HepG2 (cell line): ENCODE measurements around the gene GPN2. TPM values are rescaled to one million over a fixed set of nuclear protein-coding genes. Genes with fewer than 3 reads are reported as not detected.

Experiments used
- ATF1 ChIP-seq: IDR thresholded peaks from 2 replicates; pipeline ENCODE4 v1.6.1; 2016; ENCODE audit warnings: mild to moderate bottlenecking, control low read depth
- CC2D1A ChIP-seq: sonication (generic); formaldehyde crosslinking; IDR thresholded peaks from 2 replicates; pipeline ENCODE4 v1.8.1; 2023; ENCODE audit warnings: mild to moderate bottlenecking, missing genetic modification reagents
- CSRNP1 ChIP-seq: sonication (generic); formaldehyde crosslinking; IDR thresholded peaks from 2 replicates; pipeline ENCODE4 v1.8.1; 2023; ENCODE audit warnings: mild to moderate bottlenecking, missing genetic modification reagents
- EP300 ChIP-seq, 3 experiments: sonication (generic) in 1 of 3; formaldehyde crosslinking in 1 of 3; IDR thresholded peaks; 2 replicates each; pipeline versions ENCODE4 v1.5.1 to v1.6.1; 2011 to 2020; ENCODE audit warnings: low read depth in 2 of 3, low read length in 2 of 3, borderline replicate concordance in 1 of 3, improper control_type of control experiment in 1 of 3, mild to moderate bottlenecking in 1 of 3, missing genetic modification reagents in 1 of 3, moderate library complexity in 1 of 3
- ETV5 ChIP-seq: IDR thresholded peaks from 2 replicates; pipeline ENCODE4 v1.6.1; 2018; ENCODE audit warnings: missing biosample characterization, missing genetic modification reagents, inconsistent platforms, borderline replicate concordance
- GABPA ChIP-seq, 2 experiments: IDR thresholded peaks; 2 replicates each; pipeline ENCODE4 v1.6.1; 2011 to 2016; ENCODE audit warnings: low read depth in 2 of 2, low read length in 1 of 2, missing biosample characterization in 1 of 2, missing genetic modification characterization in 1 of 2
- HES4 ChIP-seq: sonication (generic); formaldehyde crosslinking; IDR thresholded peaks from 2 replicates; pipeline ENCODE4 v1.9.0; 2021; ENCODE audit warnings: mild to moderate bottlenecking, missing genetic modification reagents, borderline replicate concordance
- IKZF5 ChIP-seq: IDR thresholded peaks from 2 replicates; pipeline ENCODE4 v1.6.1; 2018; ENCODE audit warnings: missing genetic modification reagents, mild to moderate bottlenecking, missing compliant biosample characterization
- MYNN ChIP-seq: sonication (generic); formaldehyde crosslinking; IDR thresholded peaks from 2 replicates; pipeline ENCODE4 v1.4.0; 2020; ENCODE audit warnings: mild to moderate bottlenecking, low read depth, missing genetic modification reagents
- NFE2 ChIP-seq: sonication (generic); formaldehyde crosslinking; IDR thresholded peaks from 2 replicates; pipeline ENCODE4 v1.4.0; 2020; ENCODE audit warnings: missing genetic modification reagents
- PRPF4 ChIP-seq: fragments of 200-400 bp; formaldehyde crosslinking; IDR thresholded peaks from 2 replicates; pipeline ENCODE4 v1.6.1; 2016; ENCODE audit warnings: low read length, low read depth; ENCODE audit not compliant: poor library complexity, severe bottlenecking
- SMAD9 ChIP-seq: sonication (generic); formaldehyde crosslinking; IDR thresholded peaks from 2 replicates; pipeline ENCODE4 v1.5.1; 2020; ENCODE audit warnings: mild to moderate bottlenecking, missing genetic modification reagents
- ZC3H13 ChIP-seq: sonication (generic); formaldehyde crosslinking; IDR thresholded peaks from 2 replicates; pipeline ENCODE4 v1.8.1; 2023; ENCODE audit warnings: mild to moderate bottlenecking, missing genetic modification reagents, moderate library complexity
- ZMYM3 ChIP-seq: sonication (generic); formaldehyde crosslinking; IDR thresholded peaks from 2 replicates; pipeline ENCODE4 v1.5.1; 2020; ENCODE audit warnings: mild to moderate bottlenecking, missing genetic modification reagents
- ZNF292 ChIP-seq: sonication (generic); formaldehyde crosslinking; IDR thresholded peaks from 2 replicates; pipeline ENCODE4 v1.8.1; 2022; ENCODE audit warnings: mild to moderate bottlenecking, low read depth, missing genetic modification reagents, borderline replicate concordance
- ZNF672 ChIP-seq: sonication (generic); formaldehyde crosslinking; IDR thresholded peaks from 2 replicates; pipeline ENCODE4 v1.8.1; 2022; ENCODE audit warnings: missing genetic modification reagents
- ZZZ3 ChIP-seq: sonication (generic); formaldehyde crosslinking; IDR thresholded peaks from 2 replicates; pipeline ENCODE4 v1.4.0; 2020; ENCODE audit warnings: missing genetic modification reagents, mild to moderate bottlenecking, borderline replicate concordance
- polyA plus RNA-seq, 8 experiments: library from polyadenylated mRNA; depleted of rRNA in 3 of 8; stranded (reverse) in 7 of 8; unstranded in 1 of 8; fragments of >200 nt; fragmentation: Illumina TruSeq in 4 of 8; extraction: Trizol in 4 of 8; gene quantifications; 2 replicates each; pipeline versions ENCODE4 v1.2.1 to v1.2.3, GENCODE V29; 2011 to 2016; ENCODE audit warnings: low read depth in 4 of 8, missing spikeins in 1 of 8, mixed read lengths in 1 of 8; ENCODE audit not compliant: insufficient read depth in 1 of 8
- total RNA-seq, 5 experiments: library from RNA; depleted of rRNA; stranded (reverse); fragments of >200 nt; fragmentation: Illumina TruSeq; extraction: Trizol; gene quantifications; 2 replicates each; pipeline ENCODE4 v1.2.3, GENCODE V29; 2016; ENCODE audit warnings: low read depth in 1 of 5
- TF ChIP-seq, protein P1 (sequence below): sonication (generic); formaldehyde crosslinking; IDR thresholded peaks from 2 replicates; pipeline ENCODE4 v1.4.0; 2020; ENCODE audit warnings: missing genetic modification reagents, borderline replicate concordance
- TF ChIP-seq, protein P2 (sequence below): IDR thresholded peaks from 2 replicates; pipeline ENCODE4 v1.6.1; 2016; ENCODE audit warnings: missing biosample characterization, missing genetic modification reagents, low read depth
- TF ChIP-seq, protein P3 (sequence below): sonication (generic); formaldehyde crosslinking; IDR thresholded peaks from 2 replicates; pipeline ENCODE4 v1.5.0; 2020; ENCODE audit warnings: mild to moderate bottlenecking, missing genetic modification reagents

Gene GPN2
- total and polyA plus RNA-seq, 2 of the 13 experiments (the other 11 are each of a cell fraction or from before 2014, with no cell fraction given): 19.3 to 38.9 TPM

DNA sequence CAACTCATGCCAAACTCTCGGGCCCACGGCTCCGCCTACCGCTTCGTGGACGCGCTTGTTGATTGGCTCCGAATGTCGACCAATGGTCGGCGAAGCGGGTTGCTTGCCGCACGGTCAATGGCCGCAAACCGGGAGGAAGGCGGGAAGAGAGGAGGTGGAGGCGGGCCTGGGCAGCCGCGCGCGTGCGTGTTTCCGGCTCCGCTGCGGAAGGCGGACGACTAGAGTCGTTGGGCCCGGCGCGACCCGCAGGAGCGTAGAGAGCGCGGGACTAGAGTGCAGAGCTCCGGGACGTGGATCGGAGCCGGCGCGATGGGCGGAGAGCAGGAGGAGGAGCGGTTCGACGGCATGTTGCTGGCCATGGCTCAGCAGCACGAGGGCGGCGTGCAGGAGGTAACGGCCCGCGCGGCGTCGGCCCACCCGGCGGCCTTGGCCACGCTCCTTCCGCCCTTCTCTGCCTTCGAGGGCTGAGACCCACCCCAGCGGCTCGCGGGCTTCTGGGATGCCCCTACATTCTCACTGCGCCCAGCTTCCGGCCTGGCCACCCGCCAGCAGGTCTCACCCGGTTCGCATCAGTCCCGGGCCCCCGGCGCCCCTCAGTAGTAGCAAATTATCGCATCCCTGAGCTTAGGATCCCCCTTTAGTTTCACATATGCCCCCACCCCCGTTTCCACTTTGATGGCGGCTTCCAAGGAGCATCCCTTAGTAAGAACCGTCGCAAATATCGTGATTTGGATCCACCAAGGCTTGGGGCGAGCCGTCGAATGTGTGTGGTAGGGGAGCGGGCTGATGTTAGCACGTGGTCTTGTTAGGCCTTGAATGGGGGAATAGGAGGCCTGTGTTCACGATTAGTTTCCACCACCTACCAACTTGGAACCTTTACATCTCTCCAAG lies 31.7 kb upstream of the GPN2 start, which contains the start of gene NUDC (continued):
- TF ChIP-seq, protein P1, sequence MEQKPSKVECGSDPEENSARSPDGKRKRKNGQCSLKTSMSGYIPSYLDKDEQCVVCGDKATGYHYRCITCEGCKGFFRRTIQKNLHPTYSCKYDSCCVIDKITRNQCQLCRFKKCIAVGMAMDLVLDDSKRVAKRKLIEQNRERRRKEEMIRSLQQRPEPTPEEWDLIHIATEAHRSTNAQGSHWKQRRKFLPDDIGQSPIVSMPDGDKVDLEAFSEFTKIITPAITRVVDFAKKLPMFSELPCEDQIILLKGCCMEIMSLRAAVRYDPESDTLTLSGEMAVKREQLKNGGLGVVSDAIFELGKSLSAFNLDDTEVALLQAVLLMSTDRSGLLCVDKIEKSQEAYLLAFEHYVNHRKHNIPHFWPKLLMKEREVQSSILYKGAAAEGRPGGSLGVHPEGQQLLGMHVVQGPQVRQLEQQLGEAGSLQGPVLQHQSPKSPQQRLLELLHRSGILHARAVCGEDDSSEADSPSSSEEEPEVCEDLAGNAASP (CRISPR knock-in tag): 0 out of 2 replicates have a peak, but pooled peaks have one; percentile 51
- TF ChIP-seq ZNF672 (CRISPR knock-in tag): no peak
- no peak for TF ChIP-seq CC2D1A
- TF ChIP-seq NFE2 (CRISPR knock-in tag): 0 out of 2 replicates have a peak, but pooled peaks have one; percentile 36
- peak; percentile 93 for TF ChIP-seq GABPA (IDR thresholded peaks at IDR 0.05; ENCODE audit: low read depth, low read length)
- TF ChIP-seq GABPA (CRISPR knock-in tag; IDR thresholded peaks at IDR 0.05; ENCODE audit: low read depth): peak; percentile 94
- peak; percentile 75; the same call in 1 of the 2 replicates for TF ChIP-seq ZZZ3
- no peak; a peak in 1 of 4 replicates for TF ChIP-seq EP300 (IDR thresholded peaks at IDR 0.05; ENCODE audit: low read depth in 2 of 2, low read length in 2 of 2)
- TF ChIP-seq EP300 (CRISPR knock-in tag; IDR thresholded peaks at IDR 0.05; ENCODE audit: borderline replicate concordance): peak; percentile 41; the same call in 1 of the 2 replicates
- no peak for TF ChIP-seq ZNF292 (CRISPR knock-in tag)
- peak; percentile 69 for TF ChIP-seq ETV5 (CRISPR knock-in tag)
- TF ChIP-seq, protein P2, sequence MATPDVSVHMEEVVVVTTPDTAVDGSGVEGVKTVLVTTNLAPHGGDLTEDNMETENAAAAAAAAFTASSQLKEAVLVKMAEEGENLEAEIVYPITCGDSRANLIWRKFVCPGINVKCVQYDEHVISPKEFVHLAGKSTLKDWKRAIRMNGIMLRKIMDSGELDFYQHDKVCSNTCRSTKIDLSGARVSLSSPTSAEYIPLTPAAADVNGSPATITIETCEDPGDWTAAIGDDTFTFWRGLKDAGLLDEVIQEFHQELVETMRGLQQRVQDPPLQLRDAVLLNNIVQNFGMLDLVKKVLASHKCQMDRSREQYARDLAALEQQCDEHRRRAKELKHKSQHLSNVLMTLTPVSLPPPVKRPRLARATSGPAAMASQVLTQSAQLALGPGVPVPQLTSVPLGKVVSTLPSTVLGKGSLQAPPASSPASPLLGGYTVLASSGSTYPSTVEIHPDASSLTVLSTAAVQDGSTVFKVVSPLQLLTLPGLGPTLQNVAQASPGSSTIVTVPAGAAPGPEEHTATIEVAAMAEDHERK (CRISPR knock-in tag): peak; percentile 20; the same call in 1 of the 2 replicates
- TF ChIP-seq IKZF5 (CRISPR knock-in tag): peak; percentile 67; the same call in 1 of the 2 replicates
- TF ChIP-seq ZMYM3 (CRISPR knock-in tag): no peak
- TF ChIP-seq PRPF4: no peak
- TF ChIP-seq MYNN (CRISPR knock-in tag): no peak
- TF ChIP-seq HES4: peak; percentile 95
- TF ChIP-seq, protein P3, sequence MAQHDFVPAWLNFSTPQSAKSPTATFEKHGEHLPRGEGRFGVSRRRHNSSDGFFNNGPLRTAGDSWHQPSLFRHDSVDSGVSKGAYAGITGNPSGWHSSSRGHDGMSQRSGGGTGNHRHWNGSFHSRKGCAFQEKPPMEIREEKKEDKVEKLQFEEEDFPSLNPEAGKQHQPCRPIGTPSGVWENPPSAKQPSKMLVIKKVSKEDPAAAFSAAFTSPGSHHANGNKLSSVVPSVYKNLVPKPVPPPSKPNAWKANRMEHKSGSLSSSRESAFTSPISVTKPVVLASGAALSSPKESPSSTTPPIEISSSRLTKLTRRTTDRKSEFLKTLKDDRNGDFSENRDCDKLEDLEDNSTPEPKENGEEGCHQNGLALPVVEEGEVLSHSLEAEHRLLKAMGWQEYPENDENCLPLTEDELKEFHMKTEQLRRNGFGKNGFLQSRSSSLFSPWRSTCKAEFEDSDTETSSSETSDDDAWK (CRISPR knock-in tag): no peak
- TF ChIP-seq SMAD9: no peak
- TF ChIP-seq CSRNP1 (CRISPR knock-in tag): peak; percentile 90
- peak; percentile 93; the same call in 1 of the 2 replicates for TF ChIP-seq ZC3H13
- peak; percentile 85 for TF ChIP-seq ATF1 (CRISPR knock-in tag)
